ENCODE results near the gene PSMG3.

DNA sequence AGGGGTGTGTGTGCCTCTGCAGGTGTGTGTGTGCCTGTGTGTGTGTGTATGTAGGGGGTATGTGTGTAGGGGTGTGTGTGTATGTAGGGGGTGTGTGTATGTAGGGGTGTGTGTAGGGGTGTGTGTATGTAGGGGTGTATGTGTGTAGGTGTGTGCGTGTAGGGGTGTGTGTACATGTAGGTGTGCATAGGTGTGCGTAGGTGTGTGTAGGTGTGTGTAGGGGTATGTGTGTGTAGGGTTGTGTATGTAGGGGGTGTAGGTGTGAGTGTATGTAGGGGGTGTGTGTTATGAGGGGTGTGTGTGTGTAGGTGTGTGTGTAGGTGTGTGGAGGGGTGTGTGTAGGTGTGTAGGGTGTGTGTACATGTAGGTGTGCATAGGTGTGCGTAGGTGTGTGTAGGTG lies 48.6 kb upstream of the PSMG3 start:
- TF ChIP-seq, protein P1, sequence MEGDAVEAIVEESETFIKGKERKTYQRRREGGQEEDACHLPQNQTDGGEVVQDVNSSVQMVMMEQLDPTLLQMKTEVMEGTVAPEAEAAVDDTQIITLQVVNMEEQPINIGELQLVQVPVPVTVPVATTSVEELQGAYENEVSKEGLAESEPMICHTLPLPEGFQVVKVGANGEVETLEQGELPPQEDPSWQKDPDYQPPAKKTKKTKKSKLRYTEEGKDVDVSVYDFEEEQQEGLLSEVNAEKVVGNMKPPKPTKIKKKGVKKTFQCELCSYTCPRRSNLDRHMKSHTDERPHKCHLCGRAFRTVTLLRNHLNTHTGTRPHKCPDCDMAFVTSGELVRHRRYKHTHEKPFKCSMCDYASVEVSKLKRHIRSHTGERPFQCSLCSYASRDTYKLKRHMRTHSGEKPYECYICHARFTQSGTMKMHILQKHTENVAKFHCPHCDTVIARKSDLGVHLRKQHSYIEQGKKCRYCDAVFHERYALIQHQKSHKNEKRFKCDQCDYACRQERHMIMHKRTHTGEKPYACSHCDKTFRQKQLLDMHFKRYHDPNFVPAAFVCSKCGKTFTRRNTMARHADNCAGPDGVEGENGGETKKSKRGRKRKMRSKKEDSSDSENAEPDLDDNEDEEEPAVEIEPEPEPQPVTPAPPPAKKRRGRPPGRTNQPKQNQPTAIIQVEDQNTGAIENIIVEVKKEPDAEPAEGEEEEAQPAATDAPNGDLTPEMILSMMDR (IDR thresholded peaks at IDR 0.05), result no peak
- TF ChIP-seq EZH2 (IDR thresholded peaks at IDR 0.05) (no peak), EZH2phosphoT487 (IDR thresholded peaks at IDR 0.05) (no peak)

All from neural progenitor cell (in vitro differentiated cells).